ENCODE measurements around the gene DHX9. TPM values are rescaled to one million over a fixed set of nuclear protein-coding genes. Genes with fewer than 3 reads are reported as not detected.

DHX9 gene
- total RNA-seq, 1 experiment from 2014 or later, result 220 TPM

DNA sequence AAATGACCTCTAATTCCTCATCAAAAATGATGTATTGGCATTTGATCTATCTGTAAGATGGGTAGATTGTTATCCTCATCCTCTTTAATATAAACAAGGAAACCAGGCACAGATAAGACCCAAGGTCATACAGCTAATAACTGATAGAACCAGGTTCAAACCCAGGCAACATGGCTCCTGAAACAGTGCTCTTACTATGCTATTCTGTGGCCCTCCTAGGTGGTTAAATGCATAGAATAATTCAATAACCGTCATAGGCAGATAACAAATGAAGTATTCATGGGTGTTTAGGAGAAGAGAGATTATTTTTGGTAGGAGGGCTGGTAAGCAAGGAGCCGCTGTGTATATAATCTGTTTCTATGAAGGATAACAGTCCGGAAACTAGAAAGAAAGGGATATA lies 46.4 kb downstream of the DHX9 start:
- ChIA-PET CTCF (no interaction called here), POLR2A (no interaction called here), RAD21 (ENCODE audit: low non-redundant PET in 1 of 2, low total read pairs in 2 of 2, uncharacterized antibody in 2 of 2, unreplicated experiment in 2 of 2) (no interaction called here)
- Histone ChIP-seq H3K27ac (ENCODE audit: low read depth, low read length) (no peak overlapping the region), H3K4me3 (replicated peaks in 1 of 2; ENCODE audit: low read depth in 1 of 2, low read length in 2 of 2) (no peak overlapping the region), H3K4me1 (ENCODE audit: control insufficient read depth in 1 of 2, insufficient read depth in 2 of 2, low read length in 2 of 2) (no peaks in the 10 kb centered on the region), H2AFZ (ENCODE audit: low read depth, low read length, poor library complexity, severe bottlenecking) (no peak overlapping the region), H3K79me2 (ENCODE audit: insufficient read depth, low read length) (peaks cover 39% of the 10 kb centered on the region), H3K4me2 (ENCODE audit: low read length) (no peak overlapping the region), H3K9ac (ENCODE audit: low read length) (no peak overlapping the region), H3K36me3 (ENCODE audit: control insufficient read depth in 1 of 2, insufficient read depth in 2 of 2, low read length in 2 of 2) (peaks cover 65 to 70% of the 10 kb centered on the region in 2 experiments), H3K9me3 (ENCODE audit: control insufficient read depth in 1 of 2, insufficient read depth in 1 of 2, low read depth in 1 of 2, low read length in 2 of 2) (no peaks in the 10 kb centered on the region), H3K9me2 (ENCODE audit: insufficient read depth) (no peaks in the 10 kb centered on the region), H4K20me1 (ENCODE audit: insufficient read depth) (peaks cover 19% of the 10 kb centered on the region), H3K27me3 (ENCODE audit: insufficient read depth, low read length) (no peaks in the 10 kb centered on the region)
- DNase-seq (ENCODE audit: low read depth, low spot score) (no peak), ATAC-seq (no peak)
- BruUV-seq (replicated peaks), result no TSS peak
- intact Hi-C loops (cut with micrococcal nuclease), result no loop called here
- TF ChIP-seq, protein P1, sequence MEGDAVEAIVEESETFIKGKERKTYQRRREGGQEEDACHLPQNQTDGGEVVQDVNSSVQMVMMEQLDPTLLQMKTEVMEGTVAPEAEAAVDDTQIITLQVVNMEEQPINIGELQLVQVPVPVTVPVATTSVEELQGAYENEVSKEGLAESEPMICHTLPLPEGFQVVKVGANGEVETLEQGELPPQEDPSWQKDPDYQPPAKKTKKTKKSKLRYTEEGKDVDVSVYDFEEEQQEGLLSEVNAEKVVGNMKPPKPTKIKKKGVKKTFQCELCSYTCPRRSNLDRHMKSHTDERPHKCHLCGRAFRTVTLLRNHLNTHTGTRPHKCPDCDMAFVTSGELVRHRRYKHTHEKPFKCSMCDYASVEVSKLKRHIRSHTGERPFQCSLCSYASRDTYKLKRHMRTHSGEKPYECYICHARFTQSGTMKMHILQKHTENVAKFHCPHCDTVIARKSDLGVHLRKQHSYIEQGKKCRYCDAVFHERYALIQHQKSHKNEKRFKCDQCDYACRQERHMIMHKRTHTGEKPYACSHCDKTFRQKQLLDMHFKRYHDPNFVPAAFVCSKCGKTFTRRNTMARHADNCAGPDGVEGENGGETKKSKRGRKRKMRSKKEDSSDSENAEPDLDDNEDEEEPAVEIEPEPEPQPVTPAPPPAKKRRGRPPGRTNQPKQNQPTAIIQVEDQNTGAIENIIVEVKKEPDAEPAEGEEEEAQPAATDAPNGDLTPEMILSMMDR (IDR thresholded peaks at IDR 0.05 in 2 of 3, conservative IDR thresholded peaks at IDR 0.05 in 1 of 3; ENCODE audit: borderline replicate concordance in 1 of 3, insufficient read depth in 1 of 3, low read depth in 2 of 3, low read length in 2 of 3), result no peak
- no peak for TF ChIP-seq FOSL1 (IDR thresholded peaks at IDR 0.05; ENCODE audit: low read depth)
- TF ChIP-seq EGR1 (IDR thresholded peaks at IDR 0.05; ENCODE audit: low read depth), result no peak
- no peak for TF ChIP-seq POLR2AphosphoS5 (IDR thresholded peaks at IDR 0.05; ENCODE audit: low read depth, low read length)
- no peak for TF ChIP-seq SP1 (IDR thresholded peaks at IDR 0.05; ENCODE audit: low read depth)
- TF ChIP-seq, protein P2, sequence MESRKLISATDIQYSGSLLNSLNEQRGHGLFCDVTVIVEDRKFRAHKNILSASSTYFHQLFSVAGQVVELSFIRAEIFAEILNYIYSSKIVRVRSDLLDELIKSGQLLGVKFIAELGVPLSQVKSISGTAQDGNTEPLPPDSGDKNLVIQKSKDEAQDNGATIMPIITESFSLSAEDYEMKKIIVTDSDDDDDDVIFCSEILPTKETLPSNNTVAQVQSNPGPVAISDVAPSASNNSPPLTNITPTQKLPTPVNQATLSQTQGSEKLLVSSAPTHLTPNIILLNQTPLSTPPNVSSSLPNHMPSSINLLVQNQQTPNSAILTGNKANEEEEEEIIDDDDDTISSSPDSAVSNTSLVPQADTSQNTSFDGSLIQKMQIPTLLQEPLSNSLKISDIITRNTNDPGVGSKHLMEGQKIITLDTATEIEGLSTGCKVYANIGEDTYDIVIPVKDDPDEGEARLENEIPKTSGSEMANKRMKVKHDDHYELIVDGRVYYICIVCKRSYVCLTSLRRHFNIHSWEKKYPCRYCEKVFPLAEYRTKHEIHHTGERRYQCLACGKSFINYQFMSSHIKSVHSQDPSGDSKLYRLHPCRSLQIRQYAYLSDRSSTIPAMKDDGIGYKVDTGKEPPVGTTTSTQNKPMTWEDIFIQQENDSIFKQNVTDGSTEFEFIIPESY (IDR thresholded peaks at IDR 0.05; ENCODE audit: extremely low read depth, insufficient replicate concordance, low read length), result no peak
- no peak for TF ChIP-seq SIN3A (IDR thresholded peaks at IDR 0.05; ENCODE audit: low read depth)
- TF ChIP-seq POLR2A (IDR thresholded peaks at IDR 0.05; ENCODE audit: borderline replicate concordance, extremely low read depth, insufficient read depth, insufficient read length), result no peak
- TF ChIP-seq, protein P3, sequence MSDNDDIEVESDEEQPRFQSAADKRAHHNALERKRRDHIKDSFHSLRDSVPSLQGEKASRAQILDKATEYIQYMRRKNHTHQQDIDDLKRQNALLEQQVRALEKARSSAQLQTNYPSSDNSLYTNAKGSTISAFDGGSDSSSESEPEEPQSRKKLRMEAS (IDR thresholded peaks at IDR 0.05), result no peak
- TF ChIP-seq ZNF274 (IDR thresholded peaks at IDR 0.05; ENCODE audit: low read depth, low read length), result no peak
- no peak for TF ChIP-seq RAD21 (IDR thresholded peaks at IDR 0.05; ENCODE audit: low read depth)
- TF ChIP-seq JUND (IDR thresholded peaks at IDR 0.05), result no peak

Data from HCT116 (cell line).